HepG2 (cell line): ENCODE results near the gene TALDO1. TPM values are rescaled to one million over a fixed set of nuclear protein-coding genes. Genes with fewer than 3 reads are reported as not detected.

Source experiments
- DZIP1 ChIP-seq: sonication (generic); formaldehyde crosslinking; IDR thresholded peaks from 2 replicates; pipeline ENCODE4 v1.5.0; 2020; ENCODE audit warnings: mild to moderate bottlenecking, missing genetic modification reagents
- E2F1 ChIP-seq: sonication (generic); formaldehyde crosslinking; IDR thresholded peaks from 2 replicates; pipeline ENCODE4 v1.5.0; 2020; ENCODE audit warnings: missing genetic modification reagents
- FOSL2 ChIP-seq: sonication (generic); formaldehyde crosslinking; IDR thresholded peaks from 2 replicates; pipeline ENCODE4 v1.4.0; 2020; ENCODE audit warnings: missing genetic modification reagents
- FOXC1 ChIP-seq: sonication (generic); formaldehyde crosslinking; IDR thresholded peaks from 2 replicates; pipeline ENCODE4 v1.8.0; 2022; ENCODE audit warnings: mild to moderate bottlenecking, missing genetic modification reagents, borderline replicate concordance
- GATAD2A ChIP-seq: IDR thresholded peaks from 2 replicates; pipeline ENCODE4 v1.6.1; 2016
- HNRNPL ChIP-seq: fragments of 200-400 bp; formaldehyde crosslinking; IDR thresholded peaks from 2 replicates; pipeline ENCODE4 v1.6.1; 2017; ENCODE audit warnings: mild to moderate bottlenecking, low read depth, low read length
- IRF2 ChIP-seq: IDR thresholded peaks from 2 replicates; pipeline ENCODE4 v1.6.1; 2018; ENCODE audit warnings: missing genetic modification reagents, missing compliant biosample characterization
- MYPOP ChIP-seq: sonication (generic); formaldehyde crosslinking; IDR thresholded peaks from 2 replicates; pipeline ENCODE4 v1.8.1; 2023; ENCODE audit warnings: mild to moderate bottlenecking, moderate library complexity, missing genetic modification reagents
- SNRNP70 ChIP-seq: fragments of 200-400 bp; formaldehyde crosslinking; IDR thresholded peaks from 2 replicates; pipeline ENCODE4 v1.6.1; 2017; ENCODE audit warnings: mild to moderate bottlenecking, low read depth, low read length, moderate library complexity
- SOX5 ChIP-seq: IDR thresholded peaks from 2 replicates; pipeline ENCODE4 v1.6.1; 2016; ENCODE audit warnings: borderline replicate concordance
- YY1 ChIP-seq: IDR thresholded peaks from 2 replicates; pipeline ENCODE4 v1.6.1; 2011; ENCODE audit warnings: low read length, low read depth, moderate library complexity, mild to moderate bottlenecking; ENCODE audit not compliant: insufficient read depth, insufficient replicate concordance
- ZNF276 ChIP-seq: sonication (generic); formaldehyde crosslinking; IDR thresholded peaks from 2 replicates; pipeline ENCODE4 v1.4.0; 2020; ENCODE audit warnings: mild to moderate bottlenecking, low read depth, missing genetic modification reagents
- ZNF44 ChIP-seq: sonication (generic); formaldehyde crosslinking; IDR thresholded peaks from 2 replicates; pipeline ENCODE4 v1.5.1; 2020; ENCODE audit warnings: mild to moderate bottlenecking, missing genetic modification reagents
- ZNF724P ChIP-seq: sonication (generic); formaldehyde crosslinking; IDR thresholded peaks from 2 replicates; pipeline ENCODE4 v1.8.0; 2022; ENCODE audit warnings: missing genetic modification reagents, borderline replicate concordance
- polyA plus RNA-seq, 8 experiments: library from polyadenylated mRNA; depleted of rRNA in 3 of 8; stranded (reverse) in 7 of 8; unstranded in 1 of 8; fragments of >200 nt; fragmentation: Illumina TruSeq in 4 of 8; extraction: Trizol in 4 of 8; gene quantifications; 2 replicates each; pipeline versions ENCODE4 v1.2.1 to v1.2.3, GENCODE V29; 2011 to 2016; ENCODE audit warnings: low read depth in 4 of 8, missing spikeins in 1 of 8, mixed read lengths in 1 of 8; ENCODE audit not compliant: insufficient read depth in 1 of 8
- total RNA-seq, 5 experiments: library from RNA; depleted of rRNA; stranded (reverse); fragments of >200 nt; fragmentation: Illumina TruSeq; extraction: Trizol; gene quantifications; 2 replicates each; pipeline ENCODE4 v1.2.3, GENCODE V29; 2016; ENCODE audit warnings: low read depth in 1 of 5
- TF ChIP-seq, protein P1 (sequence below): sonication (generic); formaldehyde crosslinking; IDR thresholded peaks from 2 replicates; pipeline ENCODE4 v1.4.0; 2020; ENCODE audit warnings: missing genetic modification reagents; ENCODE audit errors: not compliant biosample characterization
- TF ChIP-seq, protein P2 (sequence below): sonication (generic); formaldehyde crosslinking; IDR thresholded peaks from 2 replicates; pipeline ENCODE4 v1.8.0; 2022; ENCODE audit warnings: mild to moderate bottlenecking, missing genetic modification reagents; ENCODE audit not compliant: insufficient replicate concordance

The TALDO1 gene
- total and polyA plus RNA-seq, 2 of the 13 experiments (the other 11 are each of a cell fraction or from before 2014, with no cell fraction given) = 107 to 240 TPM

DNA sequence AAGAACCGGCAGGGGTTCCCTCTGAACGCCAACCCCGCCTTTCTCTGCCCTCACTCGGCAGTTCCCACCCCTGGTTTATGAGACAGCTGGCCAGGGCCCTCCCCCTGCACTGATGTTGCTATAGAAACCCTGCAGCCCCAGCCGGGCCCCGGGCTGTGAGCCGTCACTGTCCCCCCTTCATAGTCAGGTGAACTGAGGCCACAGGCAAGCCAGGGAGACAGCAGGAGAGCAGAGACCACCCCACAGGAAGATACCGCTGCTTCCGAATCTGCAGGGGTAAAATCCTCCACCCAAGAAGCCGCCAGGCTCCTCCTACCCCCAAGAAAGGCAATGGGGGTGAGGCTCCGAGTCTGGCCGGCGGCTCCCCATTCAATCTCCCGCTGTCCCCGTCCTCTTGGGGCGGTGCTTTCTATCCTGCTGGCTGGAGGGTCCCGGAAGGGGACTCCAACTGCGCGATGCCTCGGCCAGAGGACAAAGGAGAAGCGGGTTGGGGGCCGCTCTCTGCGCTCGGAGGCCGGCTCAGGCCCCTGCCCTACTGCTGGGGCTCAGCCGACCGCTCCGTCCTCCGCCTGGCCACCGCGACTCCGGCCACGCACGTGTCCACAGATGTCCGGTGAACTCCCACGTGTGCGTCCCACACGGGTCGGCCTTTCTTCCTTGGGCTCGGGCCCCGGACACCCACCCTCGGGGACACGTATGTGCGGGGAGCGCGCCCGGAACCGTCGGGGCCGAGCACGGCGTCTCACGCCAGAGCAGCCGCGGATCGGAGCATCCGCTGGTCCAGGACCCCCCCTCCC, 50.2 kb downstream of the TALDO1 start (continued):
- TF ChIP-seq DZIP1 (CRISPR knock-in tag) = peak; percentile 88
- 0 out of 2 replicates have a peak, but pooled peaks have one; percentile 6 for TF ChIP-seq SOX5 (CRISPR knock-in tag)
- peak; percentile 43; the same call in 1 of the 2 replicates for TF ChIP-seq MYPOP (CRISPR knock-in tag)
- no peak for TF ChIP-seq E2F1
- peak; percentile 4; the same call in 1 of the 2 replicates for TF ChIP-seq GATAD2A (CRISPR knock-in tag)
- no peak; the same call in 1 of the 2 replicates for TF ChIP-seq FOXC1 (CRISPR knock-in tag)
- TF ChIP-seq, protein P1, sequence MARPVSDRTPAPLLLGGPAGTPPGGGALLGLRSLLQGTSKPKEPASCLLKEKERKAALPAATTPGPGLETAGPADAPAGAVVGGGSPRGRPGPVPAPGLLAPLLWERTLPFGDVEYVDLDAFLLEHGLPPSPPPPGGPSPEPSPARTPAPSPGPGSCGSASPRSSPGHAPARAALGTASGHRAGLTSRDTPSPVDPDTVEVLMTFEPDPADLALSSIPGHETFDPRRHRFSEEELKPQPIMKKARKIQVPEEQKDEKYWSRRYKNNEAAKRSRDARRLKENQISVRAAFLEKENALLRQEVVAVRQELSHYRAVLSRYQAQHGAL (CRISPR knock-in tag) = no peak
- 0 out of 2 replicates have a peak, but pooled peaks have one; percentile 35 for TF ChIP-seq ZNF44 (CRISPR knock-in tag)
- TF ChIP-seq IRF2 = peak; percentile 3; the same call in 1 of the 2 replicates
- TF ChIP-seq FOSL2 (CRISPR knock-in tag) = peak; percentile 24; the same call in 1 of the 2 replicates
- no peak for TF ChIP-seq SNRNP70
- TF ChIP-seq, protein P2, sequence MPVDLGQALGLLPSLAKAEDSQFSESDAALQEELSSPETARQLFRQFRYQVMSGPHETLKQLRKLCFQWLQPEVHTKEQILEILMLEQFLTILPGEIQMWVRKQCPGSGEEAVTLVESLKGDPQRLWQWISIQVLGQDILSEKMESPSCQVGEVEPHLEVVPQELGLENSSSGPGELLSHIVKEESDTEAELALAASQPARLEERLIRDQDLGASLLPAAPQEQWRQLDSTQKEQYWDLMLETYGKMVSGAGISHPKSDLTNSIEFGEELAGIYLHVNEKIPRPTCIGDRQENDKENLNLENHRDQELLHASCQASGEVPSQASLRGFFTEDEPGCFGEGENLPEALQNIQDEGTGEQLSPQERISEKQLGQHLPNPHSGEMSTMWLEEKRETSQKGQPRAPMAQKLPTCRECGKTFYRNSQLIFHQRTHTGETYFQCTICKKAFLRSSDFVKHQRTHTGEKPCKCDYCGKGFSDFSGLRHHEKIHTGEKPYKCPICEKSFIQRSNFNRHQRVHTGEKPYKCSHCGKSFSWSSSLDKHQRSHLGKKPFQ (CRISPR knock-in tag) = peak; percentile 78
- 0 out of 2 replicates have a peak, but pooled peaks have one; percentile 16 for TF ChIP-seq ZNF724P
- TF ChIP-seq YY1 = no peak
- TF ChIP-seq ZNF276 (CRISPR knock-in tag) = no peak
- 0 out of 2 replicates have a peak, but pooled peaks have one; percentile 35 for TF ChIP-seq HNRNPL
